Skeletal muscle satellite cell (primary cell): ENCODE data around the gene SYP. TPM values are rescaled to one million over a fixed set of nuclear protein-coding genes. Genes with fewer than 3 reads are reported as not detected.
"Not testable (repeated sequence)": the region's sequence is repeated elsewhere in the genome, so short reads cannot be mapped to it uniquely, and the experiment has no call there.

Experiments
- H3K27me3 ChIP-seq: 2 replicates; pipeline ENCODE4 v1.7.0; 2013; ENCODE audit warnings: low read length; ENCODE audit not compliant: control insufficient read depth, insufficient read depth
- H3K36me3 ChIP-seq: 2 replicates; pipeline ENCODE4 v1.7.0; 2013; ENCODE audit warnings: mild to moderate bottlenecking, control low read depth, low read length; ENCODE audit not compliant: insufficient read depth
- H3K4me1 ChIP-seq: 2 replicates; pipeline ENCODE4 v1.7.0; 2013; ENCODE audit warnings: low read length; ENCODE audit not compliant: control insufficient read depth, insufficient read depth
- H3K4me2 ChIP-seq: 2 replicates; pipeline ENCODE4 v1.7.0; 2013; ENCODE audit warnings: mild to moderate bottlenecking, low read length
- H3K4me3 ChIP-seq: 2 replicates; pipeline ENCODE4 v1.7.0; 2013; ENCODE audit warnings: low read length
- H3K9ac ChIP-seq: 2 replicates; pipeline ENCODE4 v1.7.0; 2013; ENCODE audit warnings: mild to moderate bottlenecking, low read depth, low read length, moderate library complexity
- H3K9me3 ChIP-seq: replicated peaks from 2 replicates; pipeline ENCODE4 v1.7.0; 2013; ENCODE audit warnings: mild to moderate bottlenecking, control low read depth, low read length
- small RNA-seq: library from RNA; depleted of rRNA; stranded (forward); fragments of <200 nt; gene quantifications from one replicate; pipeline ENCODE3, GENCODE V24; 2012

SYP gene

GRCh38 chrX:49147936-49148335 lies 52.1 kb downstream of the SYP start:
- no peak overlapping the region for H3K4me3 ChIP-seq
- H3K9me3 ChIP-seq: no peaks in the 10 kb centered on the region
- H3K36me3 ChIP-seq: no peaks in the 10 kb centered on the region
- no peak overlapping the region for H3K4me2 ChIP-seq
- no peaks in the 10 kb centered on the region for H3K27me3 ChIP-seq
- no peak overlapping the region for H3K9ac ChIP-seq
- no peaks in the 10 kb centered on the region for H3K4me1 ChIP-seq

DNA sequence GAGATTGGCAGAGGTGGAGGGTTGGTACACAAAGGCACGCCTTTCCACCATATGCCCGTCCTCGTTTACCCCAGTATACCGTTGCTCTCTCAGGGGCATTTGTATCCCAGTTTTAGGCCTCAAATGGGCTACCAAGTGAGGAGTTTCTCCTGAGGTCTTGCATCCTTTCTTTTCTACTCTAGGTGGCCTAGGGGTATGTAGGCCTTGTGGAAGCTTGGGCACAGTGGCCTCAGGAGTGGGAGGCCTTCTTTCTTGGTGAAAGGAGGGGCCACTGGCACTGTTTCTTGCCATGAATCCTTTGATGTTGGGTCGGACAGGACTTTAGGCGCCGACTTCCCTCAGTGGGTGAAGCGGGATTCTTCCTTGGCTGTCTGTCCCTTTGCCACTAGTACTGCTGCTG lies 52.7 kb downstream of the SYP start:
- H3K36me3 ChIP-seq: no peaks in the 10 kb centered on the region
- no peak overlapping the region for H3K4me3 ChIP-seq
- no peaks in the 10 kb centered on the region for H3K4me1 ChIP-seq
- H3K27me3 ChIP-seq: no peaks in the 10 kb centered on the region
- H3K4me2 ChIP-seq: no peak overlapping the region
- no peak overlapping the region for H3K9ac ChIP-seq
- no peaks in the 10 kb centered on the region for H3K9me3 ChIP-seq

DNA sequence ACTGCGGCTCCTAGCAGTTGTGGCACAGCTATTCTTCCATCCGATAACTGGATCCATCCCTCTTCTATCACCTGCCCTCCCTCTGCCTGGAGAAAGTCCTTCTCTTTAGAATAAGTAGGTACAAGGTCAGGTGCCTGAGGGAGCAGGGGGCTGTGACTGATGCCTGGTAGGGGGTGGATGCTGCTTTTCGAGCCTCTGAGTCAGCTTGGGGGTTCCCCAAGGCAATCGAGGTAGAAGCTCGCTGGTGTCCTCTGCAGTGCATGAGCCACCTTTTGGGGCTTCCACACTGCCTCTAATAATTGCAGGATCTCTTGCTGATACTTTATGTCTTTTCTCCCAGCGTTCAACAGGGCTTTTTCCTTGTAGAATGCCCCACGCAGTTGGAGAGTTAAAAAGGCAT lies 56.8 kb downstream of the SYP start:
- not testable (repeated sequence) for H3K9ac ChIP-seq, H3K4me1 ChIP-seq, H3K4me3 ChIP-seq, H3K27me3 ChIP-seq, H3K9me3 ChIP-seq, H3K36me3 ChIP-seq, H3K4me2 ChIP-seq

DNA sequence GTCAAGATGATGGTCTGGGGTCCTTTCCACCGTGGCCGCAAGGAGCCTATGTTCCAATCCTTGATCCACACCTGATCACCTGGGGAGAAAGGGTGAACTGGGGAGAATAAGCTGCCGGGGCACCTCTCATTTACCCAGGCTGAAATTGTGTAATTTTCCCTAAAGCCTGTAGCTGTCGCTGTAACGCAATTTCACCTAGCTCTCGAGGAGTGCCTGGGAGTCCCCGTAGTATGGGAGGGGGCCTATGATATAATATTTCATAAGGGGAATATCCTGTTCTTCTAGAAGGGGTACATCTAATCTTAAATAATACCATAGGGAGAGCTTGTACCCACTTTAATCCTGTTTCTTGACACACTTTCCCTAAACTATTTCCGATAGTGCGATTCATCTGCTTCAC lies 57.7 kb downstream of the SYP start:
- not testable (repeated sequence) for H3K4me2 ChIP-seq, H3K4me3 ChIP-seq, H3K36me3 ChIP-seq, H3K9me3 ChIP-seq, H3K27me3 ChIP-seq, H3K4me1 ChIP-seq, H3K9ac ChIP-seq

- no peak overlapping the region for H3K4me3 ChIP-seq
- no peaks in the 10 kb centered on the region for H3K4me1 ChIP-seq
- H3K4me2 ChIP-seq: no peak overlapping the region
- H3K36me3 ChIP-seq: no peaks in the 10 kb centered on the region
- peaks cover 3% of the 10 kb centered on the region for H3K9me3 ChIP-seq
- no peak overlapping the region for H3K9ac ChIP-seq
- H3K27me3 ChIP-seq: no peaks in the 10 kb centered on the region
Observed at GRCh38 chrX:49139713-49140112, 60.3 kb downstream of the SYP start.

Small RNAs within 50 kb of the gene (small RNA-seq; reads per million reads assigned to genes)
- gene RN7SL262P: not detected
